ENCODE results near the gene TRPM3. TPM values are rescaled to one million over a fixed set of nuclear protein-coding genes. Genes with fewer than 3 reads are reported as not detected.

Gene TRPM3
- total RNA-seq, 1 donor from 2014 or later: 0.15 TPM

- Histone ChIP-seq H3K36me3 (no peaks in the 10 kb centered on the region), H3K4me1 (no peaks in the 10 kb centered on the region), H3K9me3 (no peaks in the 10 kb centered on the region), H3K27ac (no peak overlapping the region), H3K27me3 (ENCODE audit: low read depth) (no peaks in the 10 kb centered on the region), H3K4me3 (no peak overlapping the region)
- DNase-seq: no peak
- no peak for ATAC-seq
- intact Hi-C loops (cut with DNase I): no loop called here
- TF ChIP-seq CTCF (IDR thresholded peaks at IDR 0.05): no peak
These were observed 587.0 kb downstream of the TRPM3 start for GRCh38 chr9:70534471-70534870.

- ATAC-seq (no peak), DNase-seq (no peak)
- no peaks in the 10 kb centered on the region for H3K4me1 ChIP-seq
- H3K27ac ChIP-seq: no peak overlapping the region
- H3K36me3 ChIP-seq: no peaks in the 10 kb centered on the region
- H3K27me3 ChIP-seq (ENCODE audit: low read depth): no peaks in the 10 kb centered on the region
- no peak overlapping the region for H3K4me3 ChIP-seq
- no peak for TF ChIP-seq CTCF (IDR thresholded peaks at IDR 0.05)
- intact Hi-C loops (cut with DNase I): no loop called here
- no peaks in the 10 kb centered on the region for H3K9me3 ChIP-seq
These were observed 587.4 kb downstream of the TRPM3 start for GRCh38 chr9:70534061-70534460.

GRCh38 chr9:70533492-70533891 lies 587.9 kb downstream of the TRPM3 start:
- intact Hi-C loops (cut with DNase I): no loop called here
- H3K27me3 ChIP-seq (ENCODE audit: low read depth): no peaks in the 10 kb centered on the region
- no peak overlapping the region for H3K4me3 ChIP-seq
- no peaks in the 10 kb centered on the region for H3K4me1 ChIP-seq
- H3K27ac ChIP-seq: no peak overlapping the region
- DNase-seq (no peak), ATAC-seq (no peak)
- no peaks in the 10 kb centered on the region for H3K9me3 ChIP-seq
- no peaks in the 10 kb centered on the region for H3K36me3 ChIP-seq
- TF ChIP-seq CTCF (IDR thresholded peaks at IDR 0.05): no peak

- no peak overlapping the region for H3K27ac ChIP-seq
- no peaks in the 10 kb centered on the region for H3K36me3 ChIP-seq
- TF ChIP-seq CTCF (IDR thresholded peaks at IDR 0.05): no peak
- H3K9me3 ChIP-seq: no peaks in the 10 kb centered on the region
- no peak for DNase-seq
- no peaks in the 10 kb centered on the region for H3K27me3 ChIP-seq (ENCODE audit: low read depth)
- H3K4me1 ChIP-seq: no peaks in the 10 kb centered on the region
- intact Hi-C loops (cut with DNase I): no loop called here
- no peak overlapping the region for H3K4me3 ChIP-seq
- ATAC-seq: no peak
These were observed 588.7 kb downstream of the TRPM3 start for GRCh38 chr9:70532716-70533115.

GRCh38 chr9:70531311-70531710 lies 590.1 kb downstream of the TRPM3 start:
- intact Hi-C loops (cut with DNase I): no loop called here
- no peak overlapping the region for H3K27ac ChIP-seq
- H3K27me3 ChIP-seq (ENCODE audit: low read depth): no peaks in the 10 kb centered on the region
- H3K4me3 ChIP-seq: no peak overlapping the region
- ATAC-seq (no peak), DNase-seq (no peak)
- H3K4me1 ChIP-seq: no peaks in the 10 kb centered on the region
- TF ChIP-seq CTCF (IDR thresholded peaks at IDR 0.05): no peak
- H3K9me3 ChIP-seq: no peaks in the 10 kb centered on the region
- H3K36me3 ChIP-seq: no peaks in the 10 kb centered on the region

GRCh38 chr9:70530716-70531115 lies 590.7 kb downstream of the TRPM3 start:
- no peak for TF ChIP-seq CTCF (IDR thresholded peaks at IDR 0.05)
- Histone ChIP-seq H3K9me3 (no peaks in the 10 kb centered on the region), H3K27me3 (ENCODE audit: low read depth) (no peaks in the 10 kb centered on the region), H3K27ac (no peak overlapping the region), H3K4me1 (no peaks in the 10 kb centered on the region), H3K4me3 (no peak overlapping the region), H3K36me3 (no peaks in the 10 kb centered on the region)
- DNase-seq (no peak), ATAC-seq (no peak)
- intact Hi-C loops (cut with DNase I): no loop called here
